ENCODE results near the gene TSPAN13.

TSPAN13 gene

DNA sequence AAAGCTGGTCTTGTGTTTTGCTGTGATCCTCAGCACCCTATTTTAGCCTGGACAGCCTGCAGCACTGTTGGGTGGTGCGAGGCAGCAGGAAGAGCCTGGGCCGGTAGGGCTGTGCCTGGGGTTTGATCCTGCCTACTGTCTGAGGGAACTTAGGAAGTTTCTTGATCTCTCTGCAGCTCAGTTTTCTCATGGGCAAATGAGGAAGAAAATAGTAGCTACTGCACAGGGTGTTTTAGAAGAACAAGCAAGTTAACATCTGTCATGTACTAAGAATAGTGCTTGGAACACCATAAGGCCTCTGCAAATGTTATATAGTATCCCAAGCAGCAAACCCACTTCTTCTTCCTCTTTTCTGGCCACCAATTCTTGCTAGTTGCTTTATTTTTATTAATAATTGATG, 63.3 kb downstream of the TSPAN13 start:
- DNase-seq, result no peak

DNA sequence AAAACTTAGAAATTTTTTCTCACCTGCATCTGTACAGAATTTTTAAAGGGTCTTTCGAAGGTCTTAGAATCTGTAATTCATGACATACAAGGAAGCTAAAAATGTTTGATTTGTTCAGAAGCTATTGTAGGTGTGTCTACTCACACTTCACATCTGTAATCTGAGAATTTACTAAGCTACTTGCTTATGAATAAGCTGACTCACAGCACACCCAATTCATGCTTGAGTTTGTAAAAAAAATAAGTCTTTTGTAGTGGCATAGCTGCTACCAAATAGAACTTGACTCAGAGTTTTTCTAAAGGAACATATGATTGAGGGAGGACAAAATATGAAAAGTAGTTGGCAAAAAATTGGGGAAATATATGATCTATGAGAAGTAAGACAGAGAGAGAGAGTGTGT, 64.0 kb downstream of the TSPAN13 start:
- no peak for DNase-seq

- no peak for DNase-seq
Observed at GRCh38 chr7:16818732-16819131, 65.2 kb downstream of the TSPAN13 start.

GRCh38 chr7:16822029-16822428, 68.5 kb downstream of the TSPAN13 start:
- no peak for DNase-seq

GRCh38 chr7:16826060-16826459, 72.5 kb downstream of the TSPAN13 start:
- DNase-seq, result no peak

GRCh38 chr7:16833373-16833772, 79.8 kb downstream of the TSPAN13 start:
- DNase-seq, result no peak
